ENCODE results near the gene CDAN1.

The CDAN1 gene

GRCh38 chr15:42728560-42728959, 8.4 kb downstream of the CDAN1 start:
- no peak for TF ChIP-seq CTCF (IDR thresholded peaks at IDR 0.05; ENCODE audit: insufficient read depth, low read depth, low read length, missing control alignments)
- no peak for DNase-seq (ENCODE audit: low read depth)

GRCh38 chr15:42727750-42728381, 9.1 kb downstream of the CDAN1 start:
- TF ChIP-seq CTCF (IDR thresholded peaks at IDR 0.05; ENCODE audit: insufficient read depth, low read depth, low read length, missing control alignments), result no peak
- DNase-seq (ENCODE audit: low read depth), result peak; percentile 37
- H3K4me3 ChIP-seq (ENCODE audit: low read length), result no peak overlapping the region

More at GRCh38 chr15:42728560-42728959, 8.4 kb downstream of the CDAN1 start:
- H3K4me3 ChIP-seq (ENCODE audit: low read length), result no peak overlapping the region

- TF ChIP-seq CTCF (IDR thresholded peaks at IDR 0.05; ENCODE audit: insufficient read depth, low read depth, low read length, missing control alignments), result no peak
- DNase-seq (ENCODE audit: low read depth), result no peak
- no peak overlapping the region for H3K4me3 ChIP-seq (ENCODE audit: low read length)
Observed at GRCh38 chr15:42726114-42726513, 10.8 kb downstream of the CDAN1 start.

GRCh38 chr15:42725331-42725903, 11.5 kb downstream of the CDAN1 start:
- TF ChIP-seq CTCF (IDR thresholded peaks at IDR 0.05; ENCODE audit: insufficient read depth, low read depth, low read length, missing control alignments), result no peak
- no peak overlapping the region for H3K4me3 ChIP-seq (ENCODE audit: low read length)
- DNase-seq (ENCODE audit: low read depth), result no peak

- no peak for TF ChIP-seq CTCF (IDR thresholded peaks at IDR 0.05; ENCODE audit: insufficient read depth, low read depth, low read length, missing control alignments)
- no peak overlapping the region for H3K4me3 ChIP-seq (ENCODE audit: low read length)
- DNase-seq (ENCODE audit: low read depth), result no peak
Observed at GRCh38 chr15:42724276-42724675, 12.7 kb downstream of the CDAN1 start.

GRCh38 chr15:42723068-42723467, 13.9 kb downstream of the CDAN1 start:
- no peak overlapping the region for H3K4me3 ChIP-seq (ENCODE audit: low read length)
- peak; percentile 39 for TF ChIP-seq CTCF (IDR thresholded peaks at IDR 0.05; ENCODE audit: insufficient read depth, low read depth, low read length, missing control alignments)
- peak; percentile 46 for DNase-seq (ENCODE audit: low read depth)

GRCh38 chr15:42721916-42722315, 15.0 kb downstream of the CDAN1 start:
- no peak for DNase-seq (ENCODE audit: low read depth)
- H3K4me3 ChIP-seq (ENCODE audit: low read length), result no peak overlapping the region
- TF ChIP-seq CTCF (IDR thresholded peaks at IDR 0.05; ENCODE audit: insufficient read depth, low read depth, low read length, missing control alignments), result no peak
